Lower lobe of right lung (tissue), 1 donor: ENCODE measurements around the gene MUC12. TPM values are rescaled to one million over a fixed set of nuclear protein-coding genes. Genes with fewer than 3 reads are reported as not detected.

Experiments used
- total RNA-seq: library from RNA; stranded (reverse); fragmentation: NEBNext Ultra II Directional; extraction: Animal tissue kit (Norgen Biotek cat#: 25700); gene quantifications from one replicate; pipeline ENCODE4 v1.2.1, GENCODE V29; 2021
- donor health status: DM: no; HTN: yes; CAD: no; lungs with severe emphysema.

Gene MUC12
- total RNA-seq, 1 donor from 2014 or later, result 1.2 TPM

Other genes starting within 250 kb of the MUC12 start
- gene EPO, start 249.1 kb upstream of the MUC12 start, total RNA-seq, result not detected
- gene ZAN, start 236.0 kb upstream of the MUC12 start, total RNA-seq, result not detected
- 68.6 TPM for gene EPHB4, start 142.0 kb upstream of the MUC12 start, total RNA-seq
- 43.6 TPM for gene SLC12A9, start 116.9 kb upstream of the MUC12 start, total RNA-seq
- 56.5 TPM for gene TRIP6, start 102.2 kb upstream of the MUC12 start, total RNA-seq
- 105 TPM for gene SRRT, start 94.5 kb upstream of the MUC12 start, total RNA-seq
- gene UFSP1, start 79.8 kb upstream of the MUC12 start, total RNA-seq, result 2.3 TPM
- 0.97 TPM for gene ACHE, start 73.7 kb upstream of the MUC12 start, total RNA-seq
- gene MUC3A, start 20.0 kb upstream of the MUC12 start, total RNA-seq, result 1.7 TPM
- gene MUC17, start 50.5 kb downstream of the MUC12 start, total RNA-seq, result not detected
- 61.9 TPM for gene TRIM56, start 115.9 kb downstream of the MUC12 start, total RNA-seq
- gene SERPINE1, start 157.5 kb downstream of the MUC12 start, total RNA-seq, result 15.4 TPM
- gene AP1S1, start 184.9 kb downstream of the MUC12 start, total RNA-seq, result 28.4 TPM
- 0.15 TPM for gene VGF, start 196.0 kb downstream of the MUC12 start, total RNA-seq
- not detected for gene NAT16, start 210.7 kb downstream of the MUC12 start, total RNA-seq
- gene MOGAT3, start 231.5 kb downstream of the MUC12 start, total RNA-seq, result not detected
- gene PLOD3, start 248.0 kb downstream of the MUC12 start, total RNA-seq, result 87.9 TPM
- gene ZNHIT1, start 248.6 kb downstream of the MUC12 start, total RNA-seq, result 55.4 TPM